ENCODE measurements around the gene CREB3L2. TPM values are rescaled to one million over a fixed set of nuclear protein-coding genes. Genes with fewer than 3 reads are reported as not detected.

The CREB3L2 gene
- total and polyA plus RNA-seq, 2 of the 8 experiments (the other 6 are each of a cell fraction or from before 2014, with no cell fraction given): 14.4 to 48.3 TPM

GRCh38 chr7:138002828-138003189 lies 923 bp upstream of the CREB3L2 start:
- peaks cover 0 to 11% (median 8%) of the 10 kb centered on the region in 4 experiments; a peak in 5 of 7 replicates for H3K4me1 ChIP-seq (replicated peaks in 1 of 4; ENCODE audit: control insufficient read depth in 3 of 4, insufficient read depth in 4 of 4, low read length in 3 of 4)
- H3K79me2 ChIP-seq (ENCODE audit: control insufficient read depth in 1 of 2, insufficient read depth in 2 of 2, low read length in 2 of 2): peaks cover 14 to 37% of the 10 kb centered on the region in 2 experiments
- H4K5ac ChIP-seq (ENCODE audit: insufficient read length, low read depth, low read length): peak overlapping the region; percentile 80
- peak overlapping the region in 1 of 4 experiments; percentile 9; a peak in 1 of 7 replicates for H3K9ac ChIP-seq (replicated peaks in 1 of 4; ENCODE audit: extremely low read depth in 1 of 4, low read depth in 3 of 4, low read length in 3 of 4)
- ChIA-PET CTCF (ENCODE audit: partially characterized antibody) (interaction anchor here (0.6 to 14.1 kb wide), 33 partner anchors 8 to 769 kb away, joined by 3 to 167 read pairs (median 4); no protein-coding TSS in a partner anchor), POLR2A (ENCODE audit: partially characterized antibody) (interaction anchor here (0.7 kb wide), 1 partner anchor 879 kb away, joined by 3 read pairs; no protein-coding TSS in a partner anchor)
- H3K4me3 ChIP-seq (ENCODE audit: extremely low read depth in 1 of 4, insufficient read depth in 2 of 4, low read depth in 3 of 4, low read length in 4 of 4): peak overlapping the region in 1 of 4 experiments; percentile 38; a peak in 1 of 8 replicates
- peaks cover 0 to 4% of the 10 kb centered on the region in 2 experiments for H4K20me1 ChIP-seq (replicated peaks in 1 of 2; ENCODE audit: control insufficient read depth in 1 of 2, insufficient read depth in 2 of 2, low read length in 2 of 2)
- no peaks in the 10 kb centered on the region for H3K27me3 ChIP-seq (replicated peaks in 1 of 4; ENCODE audit: control insufficient read depth in 3 of 4, extremely low read depth in 1 of 4, insufficient read depth in 3 of 4, low read length in 3 of 4)
- H4K91ac ChIP-seq (replicated peaks; ENCODE audit: insufficient read length, low read length): peak overlapping the region; percentile 3
- no peak overlapping the region for H4K8ac ChIP-seq (ENCODE audit: extremely low read depth, insufficient read depth, low read length)
- H2BK120ac ChIP-seq (replicated peaks; ENCODE audit: low read depth, low read length): no peak overlapping the region
- H3K14ac ChIP-seq (ENCODE audit: insufficient read length): no peak overlapping the region
- DNase-seq (ENCODE audit: low read depth in 1 of 2, low spot score in 2 of 2): no peak
- H3K23ac ChIP-seq (ENCODE audit: insufficient read length): no peak overlapping the region
- no peak overlapping the region for H3K56ac ChIP-seq (replicated peaks; ENCODE audit: insufficient read length, low read depth, low read length)
- no peak overlapping the region for H2AK5ac ChIP-seq (ENCODE audit: low read depth, low read length)
- peak overlapping the region; percentile 27; the same call in 1 of the 2 replicates for H3K18ac ChIP-seq (ENCODE audit: extremely low read depth, low read length)
- WGBS, 2 experiments (ENCODE audit: extremely low coverage in 1 of 2, insufficient coverage in 1 of 2, insufficient read length in 1 of 2, insufficient replicate concordance in 2 of 2, low coverage in 1 of 2, low lambda C conversion rate in 2 of 2, missing lambda C conversion rate in 1 of 2): 72% methylated on average over 6 of the region's 6 CpGs; no CpG with 5 or more reads in 1 of the 2 experiments
- FAIRE-seq: no peak
- peak overlapping the region; percentile 91 for H2AFZ ChIP-seq (ENCODE audit: low read length)
- H2BK12ac ChIP-seq (ENCODE audit: low read depth, low read length): no peak overlapping the region
- H3K23me2 ChIP-seq (ENCODE audit: low read depth, low read length): peaks cover 8% of the 10 kb centered on the region
- H3K4me2 ChIP-seq (ENCODE audit: insufficient read depth in 1 of 2, low read depth in 2 of 2, low read length in 2 of 2): no peak overlapping the region
- H2BK15ac ChIP-seq (ENCODE audit: low read length): peak overlapping the region; percentile 18; the same call in 1 of the 2 replicates
- H3K27ac ChIP-seq (ENCODE audit: low read depth, low read length): no peak overlapping the region
- 0 out of 2 replicates have a peak, but pooled peaks cover 2% of the 10 kb centered on the region for H3K79me1 ChIP-seq (ENCODE audit: low read depth, low read length)
- no peaks in the 10 kb centered on the region for H3K9me3 ChIP-seq (ENCODE audit: insufficient read depth in 2 of 2, low read depth in 1 of 2, low read length in 1 of 2)
- peak overlapping the region; percentile 28; the same call in 1 of the 2 replicates for H2BK20ac ChIP-seq (ENCODE audit: low read length)
- H3K36me3 ChIP-seq (ENCODE audit: control insufficient read depth in 2 of 4, insufficient read depth in 4 of 4, low read length in 3 of 4): no peaks in the 10 kb centered on the region
- H2BK5ac ChIP-seq (ENCODE audit: low read depth, low read length): peak overlapping the region; percentile 71; the same call in 1 of the 2 replicates
- H3K4ac ChIP-seq (replicated peaks; ENCODE audit: insufficient read length, low read depth, low read length): no peak overlapping the region
- TF ChIP-seq USF2 (IDR thresholded peaks at IDR 0.05; ENCODE audit: low read length) (no peak), SAP30 (IDR thresholded peaks at IDR 0.05; ENCODE audit: insufficient read depth, insufficient replicate concordance, low read length) (no peak), RFX5 (IDR thresholded peaks at IDR 0.05; ENCODE audit: borderline replicate concordance, low read depth, low read length) (no peak), CREB1 (IDR thresholded peaks at IDR 0.05) (no peak), PHF8 (conservative IDR thresholded peaks at IDR 0.05; ENCODE audit: low read depth, low read length) (no peak), POLR2A (IDR thresholded peaks at IDR 0.05; ENCODE audit: control extremely low read depth in 1 of 2, low read depth in 2 of 2, low read length in 2 of 2) (no peak), KDM4A (IDR thresholded peaks at IDR 0.05; ENCODE audit: low read depth, low read length, severe bottlenecking) (no peak), ASH2L (IDR thresholded peaks at IDR 0.05; ENCODE audit: low read length) (no peak), JUN (IDR thresholded peaks at IDR 0.05; ENCODE audit: low read depth, low read length) (no peak), CTBP2 (IDR thresholded peaks at IDR 0.05; ENCODE audit: borderline replicate concordance, insufficient read depth, insufficient read length, low read length) (no peak), SIRT6 (IDR thresholded peaks at IDR 0.05; ENCODE audit: low read length) (no peak)
